ENCODE results near the gene PPDPF.

Gene PPDPF

GRCh38 chr20:63537525-63538203, 17.1 kb downstream of the PPDPF start:
- peak; percentile 84 for DNase-seq (ENCODE audit: low read depth in 2 of 2)

GRCh38 chr20:63538204-63539091, 17.9 kb downstream of the PPDPF start:
- no peak for DNase-seq (ENCODE audit: low read depth in 2 of 2)

GRCh38 chr20:63539092-63539430, 18.5 kb downstream of the PPDPF start:
- DNase-seq (ENCODE audit: low read depth in 2 of 2) = no peak

- DNase-seq (ENCODE audit: low read depth in 2 of 2) = no peak
These were observed 19.1 kb downstream of the PPDPF start for GRCh38 chr20:63539441-63540370.

- DNase-seq (ENCODE audit: low read depth in 2 of 2) = no peak
These were observed 20.0 kb downstream of the PPDPF start for GRCh38 chr20:63540417-63541186.

- DNase-seq (ENCODE audit: low read depth in 2 of 2) = no peak
These were observed 20.8 kb downstream of the PPDPF start for GRCh38 chr20:63541371-63541770.

GRCh38 chr20:63542031-63542559, 21.5 kb downstream of the PPDPF start:
- DNase-seq (ENCODE audit: low read depth in 2 of 2) = no peak

GRCh38 chr20:63542696-63543095, 22.1 kb downstream of the PPDPF start:
- DNase-seq (ENCODE audit: low read depth in 2 of 2) = no peak

GRCh38 chr20:63543131-63543530, 22.6 kb downstream of the PPDPF start:
- DNase-seq (ENCODE audit: low read depth in 2 of 2) = no peak

GRCh38 chr20:63543733-63544132, 23.2 kb downstream of the PPDPF start:
- no peak for DNase-seq (ENCODE audit: low read depth in 2 of 2)

GRCh38 chr20:63544241-63544957, 23.8 kb downstream of the PPDPF start:
- no peak for DNase-seq (ENCODE audit: low read depth in 2 of 2)

GRCh38 chr20:63544958-63545516, 24.5 kb downstream of the PPDPF start:
- no peak for DNase-seq (ENCODE audit: low read depth in 2 of 2)

- no peak for DNase-seq (ENCODE audit: low read depth in 2 of 2)
These were observed 25.2 kb downstream of the PPDPF start for GRCh38 chr20:63545814-63546213.

- no peak for DNase-seq (ENCODE audit: low read depth in 2 of 2)
These were observed 25.8 kb downstream of the PPDPF start for GRCh38 chr20:63546256-63546955.

GRCh38 chr20:63546956-63547724, 26.6 kb downstream of the PPDPF start:
- DNase-seq (ENCODE audit: low read depth in 2 of 2) = no peak

- DNase-seq (ENCODE audit: low read depth in 2 of 2) = no peak
These were observed 27.3 kb downstream of the PPDPF start, which contains the start of gene SRMS for GRCh38 chr20:63547725-63548480. Gene SRMS, minus strand, starts transcription at chr20:63547749. Its CDS starts 286 bp downstream, at chr20:63547463.

- DNase-seq (ENCODE audit: low read depth in 2 of 2) = no peak
These were observed 28.0 kb downstream of the PPDPF start for GRCh38 chr20:63548542-63548941.

GRCh38 chr20:63549019-63549418, 28.5 kb downstream of the PPDPF start:
- DNase-seq (ENCODE audit: low read depth in 2 of 2) = no peak
